ENCODE measurements around the gene BEX3.

GRCh38 chrX:103396186-103396585 is 19.8 kb downstream of the BEX3 start:
- TF ChIP-seq POLR2AphosphoS5 (IDR thresholded peaks at IDR 0.05) (no peak), EP300 (IDR thresholded peaks at IDR 0.05) (no peak), CTCF (IDR thresholded peaks at IDR 0.05) (no peak)

Data from sigmoid colon (tissue), 4 donors.